LNCaP clone FGC (cell line): ENCODE data around the gene GBA3.

Experiments used
- DNase-seq: peaks from one replicate; pipeline ENCODE4 v3.0.0-alpha.2; 2011; ENCODE audit warnings: low read depth
- H3K4me3 ChIP-seq: 2 replicates; pipeline ENCODE4 v1.5.1; 2011; ENCODE audit warnings: mild to moderate bottlenecking, low read depth, low read length, control low read depth
- CTCF ChIP-seq: IDR thresholded peaks from 2 replicates; pipeline ENCODE4 v1.5.1; 2012; ENCODE audit warnings: mild to moderate bottlenecking; ENCODE audit not compliant: control insufficient read depth, insufficient read depth; ENCODE audit errors: extremely low read depth

The GBA3 gene

GRCh38 chr4:22754116-22754515, 61.4 kb downstream of the GBA3 start:
- DNase-seq = no peak
- H3K4me3 ChIP-seq = no peak overlapping the region
- TF ChIP-seq CTCF = no peak

- DNase-seq = no peak
- TF ChIP-seq CTCF = no peak
- H3K4me3 ChIP-seq = no peak overlapping the region
Measured at GRCh38 chr4:22762548-22762947, 69.8 kb downstream of the GBA3 start.

- TF ChIP-seq CTCF = no peak
- no peak overlapping the region for H3K4me3 ChIP-seq
- no peak for DNase-seq
Measured at GRCh38 chr4:22764183-22764582, 71.4 kb downstream of the GBA3 start.

- no peak overlapping the region for H3K4me3 ChIP-seq
- TF ChIP-seq CTCF = no peak
- no peak for DNase-seq
Measured at GRCh38 chr4:22766068-22766467, 73.3 kb downstream of the GBA3 start.

- H3K4me3 ChIP-seq = no peak overlapping the region
- no peak for DNase-seq
- no peak for TF ChIP-seq CTCF
Measured at GRCh38 chr4:22778547-22779163, 85.9 kb downstream of the GBA3 start.

GRCh38 chr4:22780317-22780716, 87.6 kb downstream of the GBA3 start:
- DNase-seq = no peak
- H3K4me3 ChIP-seq = no peak overlapping the region
- no peak for TF ChIP-seq CTCF

GRCh38 chr4:22780797-22781196, 88.1 kb downstream of the GBA3 start:
- DNase-seq = no peak
- no peak overlapping the region for H3K4me3 ChIP-seq
- TF ChIP-seq CTCF = no peak
